ENCODE data around the gene CACNG5.

CACNG5 gene

DNA sequence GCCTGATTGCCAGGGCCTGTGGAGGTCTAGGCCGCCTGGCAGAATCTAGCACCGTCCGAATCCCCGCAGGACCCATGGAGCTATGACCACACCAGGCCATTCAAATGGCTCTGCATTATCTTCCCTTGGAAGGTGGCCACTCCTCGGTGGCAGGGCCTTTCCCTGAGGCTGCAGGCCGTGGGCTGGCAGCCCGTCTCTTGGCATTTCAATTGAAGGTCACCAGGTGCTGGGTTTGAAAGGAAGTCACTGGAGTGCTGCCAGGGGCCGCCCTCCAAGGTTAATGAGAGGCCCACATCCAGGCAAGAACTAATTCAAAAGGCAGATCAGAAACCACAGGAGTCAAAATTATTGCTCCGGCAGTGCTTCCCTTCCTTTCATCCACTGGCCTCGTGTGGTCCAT is 27.7 kb upstream of the CACNG5 start:
- Histone ChIP-seq H3K4me3 (ENCODE audit: low read length) (no peak overlapping the region), H3K9ac (ENCODE audit: low read length) (no peak overlapping the region), H3K27me3 (ENCODE audit: control insufficient read depth, insufficient read depth, low read length) (no peaks in the 10 kb centered on the region), H3K36me3 (ENCODE audit: control insufficient read depth, insufficient read depth, low read length) (no peaks in the 10 kb centered on the region), H3K4me1 (ENCODE audit: control insufficient read depth, insufficient read depth, low read length) (no peaks in the 10 kb centered on the region), H3K9me3 (ENCODE audit: control insufficient read depth, low read length) (no peaks in the 10 kb centered on the region)

DNA sequence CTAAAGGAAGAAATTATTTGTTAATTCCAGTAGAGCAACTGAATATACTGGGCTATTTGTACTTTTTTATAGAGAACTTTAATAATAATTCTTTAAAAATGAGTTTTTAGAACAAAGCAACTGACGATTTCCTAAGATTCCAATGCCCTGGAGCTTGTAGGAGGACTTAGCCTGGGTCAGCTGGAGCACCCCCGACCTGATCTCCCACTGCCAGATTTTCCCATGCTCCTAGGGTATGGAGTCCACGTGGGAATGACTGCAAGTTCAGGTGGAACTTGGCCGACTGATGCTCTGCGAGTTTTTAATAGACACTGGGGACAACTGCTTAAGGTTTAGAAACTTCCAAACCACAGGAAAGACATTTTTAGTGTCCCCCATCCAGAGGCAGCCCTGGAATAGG is 25.5 kb upstream of the CACNG5 start:
- Histone ChIP-seq H3K27me3 (ENCODE audit: control insufficient read depth, insufficient read depth, low read length) (no peaks in the 10 kb centered on the region), H3K36me3 (ENCODE audit: control insufficient read depth, insufficient read depth, low read length) (no peaks in the 10 kb centered on the region), H3K9me3 (ENCODE audit: control insufficient read depth, low read length) (no peaks in the 10 kb centered on the region)

DNA sequence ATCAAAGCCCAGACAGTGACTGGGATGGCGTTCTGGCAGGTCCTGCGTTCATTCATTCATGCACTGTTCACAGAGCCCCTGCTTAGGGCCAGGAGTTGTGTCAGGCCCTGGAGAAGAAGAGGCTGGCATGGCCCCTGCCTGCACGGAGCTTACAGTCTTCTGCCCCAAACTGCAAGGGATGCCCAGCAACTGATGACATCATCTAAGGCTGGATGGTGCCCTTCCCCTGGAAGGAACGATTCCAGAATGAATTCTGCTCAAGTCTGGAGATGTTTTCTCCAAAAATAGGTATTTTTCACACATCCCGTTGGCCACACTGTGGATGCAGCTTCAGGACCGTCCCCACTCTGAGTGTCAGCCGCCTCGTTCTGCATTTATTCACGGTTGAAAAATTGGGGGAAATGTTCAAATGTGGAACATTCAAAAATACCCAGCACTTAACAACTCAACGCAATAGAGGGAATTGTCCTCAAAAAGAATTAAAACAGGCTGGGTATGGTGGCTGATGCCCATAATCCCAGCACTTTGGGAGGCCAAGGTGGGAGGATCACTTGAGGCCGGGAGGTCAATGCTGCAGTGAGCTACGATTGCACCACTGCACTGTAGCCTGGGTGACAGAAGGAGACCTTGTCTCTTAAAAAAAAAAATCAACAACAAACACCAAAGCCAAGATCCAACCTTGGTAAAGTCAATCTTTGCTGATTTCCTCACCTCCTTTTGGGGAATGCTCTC is 23.8 kb upstream of the CACNG5 start:
- Histone ChIP-seq H3K36me3 (ENCODE audit: control insufficient read depth, insufficient read depth, low read length) (no peaks in the 10 kb centered on the region), H3K4me3 (ENCODE audit: low read length) (no peak overlapping the region), H3K27me3 (ENCODE audit: control insufficient read depth, insufficient read depth, low read length) (no peaks in the 10 kb centered on the region), H3K4me1 (ENCODE audit: control insufficient read depth, insufficient read depth, low read length) (no peaks in the 10 kb centered on the region), H3K9ac (ENCODE audit: low read length) (no peak overlapping the region), H3K9me3 (ENCODE audit: control insufficient read depth, low read length) (no peaks in the 10 kb centered on the region)

More for the DNA sequence above, 25.5 kb upstream of the CACNG5 start:
- Histone ChIP-seq H3K4me1 (ENCODE audit: control insufficient read depth, insufficient read depth, low read length) (no peaks in the 10 kb centered on the region), H3K4me3 (ENCODE audit: low read length) (no peak overlapping the region), H3K9ac (ENCODE audit: low read length) (no peak overlapping the region)

DNA sequence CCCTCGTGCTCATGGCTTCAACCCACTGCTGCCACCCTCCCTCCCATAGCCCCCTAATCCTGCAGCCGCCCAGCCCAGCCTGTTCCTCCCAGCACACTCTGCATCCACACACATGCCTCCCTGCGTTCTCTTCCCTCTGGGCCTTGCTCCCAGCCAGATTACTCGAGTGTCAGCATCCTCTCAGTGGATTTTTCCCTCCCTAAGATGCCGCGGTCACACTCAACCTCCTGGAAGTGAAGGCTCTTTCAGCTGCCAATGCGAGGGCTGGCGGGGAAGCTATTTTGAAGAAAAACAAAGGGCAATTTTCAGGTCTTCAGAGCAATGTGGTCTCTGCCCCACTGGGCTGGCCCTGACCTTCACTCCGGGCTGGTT is 23.2 kb upstream of the CACNG5 start:
- Histone ChIP-seq H3K36me3 (ENCODE audit: control insufficient read depth, insufficient read depth, low read length) (no peaks in the 10 kb centered on the region), H3K4me1 (ENCODE audit: control insufficient read depth, insufficient read depth, low read length) (no peaks in the 10 kb centered on the region), H3K9me3 (ENCODE audit: control insufficient read depth, low read length) (no peaks in the 10 kb centered on the region), H3K9ac (ENCODE audit: low read length) (no peak overlapping the region), H3K27me3 (ENCODE audit: control insufficient read depth, insufficient read depth, low read length) (no peaks in the 10 kb centered on the region), H3K4me3 (ENCODE audit: low read length) (no peak overlapping the region)

DNA sequence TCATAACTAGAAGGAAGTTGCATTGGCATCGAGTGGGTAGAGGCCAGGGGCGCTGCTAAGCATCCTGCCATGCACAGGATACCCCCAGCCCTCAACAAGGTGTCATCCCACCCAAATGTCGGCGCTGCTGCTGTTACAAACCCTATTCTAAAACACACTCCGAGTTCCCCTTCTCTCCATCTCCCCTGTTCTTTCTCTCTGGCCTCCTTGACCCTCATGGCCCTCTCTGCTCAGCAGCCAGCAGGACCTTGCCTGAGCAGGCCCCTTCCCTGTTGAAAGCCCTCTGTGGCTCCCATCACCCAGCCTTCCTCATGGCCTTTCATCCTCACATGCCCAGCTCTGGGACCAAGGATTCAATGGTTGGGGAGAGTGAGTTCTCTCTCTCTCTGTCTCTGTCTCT is 22.3 kb upstream of the CACNG5 start:
- Histone ChIP-seq H3K36me3 (ENCODE audit: control insufficient read depth, insufficient read depth, low read length) (no peaks in the 10 kb centered on the region), H3K4me1 (ENCODE audit: control insufficient read depth, insufficient read depth, low read length) (no peaks in the 10 kb centered on the region), H3K9me3 (ENCODE audit: control insufficient read depth, low read length) (no peaks in the 10 kb centered on the region), H3K9ac (ENCODE audit: low read length) (no peak overlapping the region), H3K27me3 (ENCODE audit: control insufficient read depth, insufficient read depth, low read length) (no peaks in the 10 kb centered on the region), H3K4me3 (ENCODE audit: low read length) (no peak overlapping the region)

DNA sequence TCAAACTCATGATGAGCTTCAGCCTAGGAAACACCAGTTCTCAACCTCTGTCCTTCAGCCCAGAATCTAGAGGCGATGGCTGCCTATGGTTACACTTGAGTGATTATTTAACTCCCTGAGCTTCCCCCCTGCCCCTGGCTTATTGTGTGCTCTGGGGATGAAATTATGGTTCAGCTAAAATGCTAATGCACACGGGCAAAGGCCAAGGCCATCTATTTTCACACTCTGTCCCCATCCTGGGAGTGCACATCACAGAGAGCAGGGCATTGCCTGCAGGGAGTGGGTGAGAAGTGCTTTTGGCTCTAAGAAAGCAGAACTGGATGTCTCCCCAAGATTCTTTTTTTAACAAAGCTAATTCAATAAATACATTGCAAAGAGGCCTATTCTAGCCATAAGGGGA is 21.6 kb upstream of the CACNG5 start:
- Histone ChIP-seq H3K9me3 (ENCODE audit: control insufficient read depth, low read length) (no peaks in the 10 kb centered on the region), H3K27me3 (ENCODE audit: control insufficient read depth, insufficient read depth, low read length) (no peaks in the 10 kb centered on the region), H3K4me3 (ENCODE audit: low read length) (no peak overlapping the region), H3K4me1 (ENCODE audit: control insufficient read depth, insufficient read depth, low read length) (no peaks in the 10 kb centered on the region), H3K36me3 (ENCODE audit: control insufficient read depth, insufficient read depth, low read length) (no peaks in the 10 kb centered on the region), H3K9ac (ENCODE audit: low read length) (no peak overlapping the region)

DNA sequence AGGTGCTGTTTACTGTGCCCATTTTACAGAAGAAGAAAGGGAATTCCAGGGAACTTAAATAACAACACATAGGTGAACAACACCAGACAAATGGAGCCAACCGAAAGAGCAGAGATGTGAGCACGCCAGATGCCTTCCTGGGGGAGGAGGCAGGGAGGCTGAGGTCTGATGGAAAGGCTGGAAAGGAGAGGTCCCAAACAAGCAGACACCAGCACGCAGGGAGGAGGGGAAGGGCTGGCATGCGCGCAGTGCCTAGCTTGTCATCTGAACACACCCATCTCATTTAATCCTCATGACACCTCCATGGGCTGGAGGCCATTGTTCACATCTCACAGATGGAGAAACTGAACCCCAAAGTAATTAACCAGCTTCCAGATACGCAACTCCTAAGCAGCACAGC is 20.9 kb upstream of the CACNG5 start:
- Histone ChIP-seq H3K9me3 (ENCODE audit: control insufficient read depth, low read length) (no peaks in the 10 kb centered on the region), H3K4me3 (ENCODE audit: low read length) (no peak overlapping the region), H3K27me3 (ENCODE audit: control insufficient read depth, insufficient read depth, low read length) (no peaks in the 10 kb centered on the region), H3K4me1 (ENCODE audit: control insufficient read depth, insufficient read depth, low read length) (no peaks in the 10 kb centered on the region), H3K36me3 (ENCODE audit: control insufficient read depth, insufficient read depth, low read length) (no peaks in the 10 kb centered on the region), H3K9ac (ENCODE audit: low read length) (no peak overlapping the region)

DNA sequence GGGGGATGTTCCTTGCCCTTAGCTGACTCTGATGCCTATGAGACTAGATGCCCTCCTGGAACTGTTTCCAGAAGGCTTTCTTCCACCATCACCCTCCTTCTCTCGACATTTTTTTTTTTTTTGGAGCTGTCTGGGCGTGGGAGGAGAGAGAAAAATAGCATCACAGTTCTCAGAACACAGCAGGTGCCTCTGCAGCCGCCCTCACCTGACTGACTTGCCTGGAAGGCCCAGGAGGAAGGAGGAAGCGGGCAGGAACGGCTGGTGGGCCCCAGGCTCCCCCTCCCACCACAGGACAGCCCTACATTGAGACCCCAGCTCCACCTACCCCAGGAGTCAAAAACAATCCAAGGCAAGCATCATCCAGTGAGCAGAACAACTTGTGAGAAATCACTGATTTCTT is 20.3 kb upstream of the CACNG5 start:
- no peaks in the 10 kb centered on the region for H3K36me3 ChIP-seq (ENCODE audit: control insufficient read depth, insufficient read depth, low read length)
- no peak overlapping the region for H3K4me3 ChIP-seq (ENCODE audit: low read length)
- H3K4me1 ChIP-seq (ENCODE audit: control insufficient read depth, insufficient read depth, low read length), result no peaks in the 10 kb centered on the region
- H3K9me3 ChIP-seq (ENCODE audit: control insufficient read depth, low read length), result no peaks in the 10 kb centered on the region
- no peak overlapping the region for H3K9ac ChIP-seq (ENCODE audit: low read length)
- H3K27me3 ChIP-seq (ENCODE audit: control insufficient read depth, insufficient read depth, low read length), result no peaks in the 10 kb centered on the region

DNA sequence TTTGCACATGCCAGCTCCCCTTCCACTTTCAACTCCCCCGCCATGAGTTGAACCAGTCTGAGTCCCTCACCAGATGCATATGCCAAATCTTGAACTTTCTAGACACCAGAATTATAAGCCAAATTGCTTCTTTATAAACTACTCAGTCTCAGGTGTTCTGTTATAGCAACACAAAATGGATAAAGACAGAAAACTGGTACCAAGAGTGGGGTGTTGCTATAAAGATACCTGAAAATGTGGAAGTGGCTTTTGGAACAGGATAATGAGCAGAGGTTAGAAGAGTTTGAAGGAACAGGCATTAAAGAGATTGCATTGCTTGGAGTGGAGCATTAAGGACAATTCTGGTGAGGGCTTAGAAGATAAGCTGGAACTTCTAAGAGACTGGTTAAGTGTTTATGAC is 17.2 kb upstream of the CACNG5 start:
- H3K4me1 ChIP-seq (ENCODE audit: control insufficient read depth, insufficient read depth, low read length), result no peaks in the 10 kb centered on the region
- H3K4me3 ChIP-seq (ENCODE audit: low read length), result no peak overlapping the region
- no peaks in the 10 kb centered on the region for H3K27me3 ChIP-seq (ENCODE audit: control insufficient read depth, insufficient read depth, low read length)
- H3K9ac ChIP-seq (ENCODE audit: low read length), result no peak overlapping the region
- H3K36me3 ChIP-seq (ENCODE audit: control insufficient read depth, insufficient read depth, low read length), result no peaks in the 10 kb centered on the region
- no peaks in the 10 kb centered on the region for H3K9me3 ChIP-seq (ENCODE audit: control insufficient read depth, low read length)

DNA sequence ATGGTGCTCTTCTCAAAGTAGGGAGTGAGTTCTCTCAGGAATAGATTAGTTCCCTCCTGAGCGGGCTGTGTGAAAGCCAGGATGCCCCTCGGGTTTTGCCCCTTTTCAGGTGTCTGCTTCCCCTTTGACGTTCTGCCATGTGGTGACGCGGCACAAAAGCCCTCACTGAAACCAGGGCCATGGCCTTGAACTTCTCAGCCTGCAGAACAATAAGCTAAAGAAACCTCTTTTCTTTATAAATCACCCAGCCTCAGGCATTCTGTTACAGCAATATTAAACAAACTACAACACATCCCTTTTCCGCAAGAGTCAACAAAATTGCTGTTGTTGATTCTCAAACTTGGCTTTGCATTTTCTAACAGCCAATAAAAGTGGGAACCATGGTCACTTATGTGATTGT is 15.5 kb upstream of the CACNG5 start:
- no peak overlapping the region for H3K9ac ChIP-seq (ENCODE audit: low read length)
- no peaks in the 10 kb centered on the region for H3K36me3 ChIP-seq (ENCODE audit: control insufficient read depth, insufficient read depth, low read length)
- H3K4me3 ChIP-seq (ENCODE audit: low read length), result no peak overlapping the region
- no peaks in the 10 kb centered on the region for H3K9me3 ChIP-seq (ENCODE audit: control insufficient read depth, low read length)
- no peaks in the 10 kb centered on the region for H3K4me1 ChIP-seq (ENCODE audit: control insufficient read depth, insufficient read depth, low read length)
- no peaks in the 10 kb centered on the region for H3K27me3 ChIP-seq (ENCODE audit: control insufficient read depth, insufficient read depth, low read length)

DNA sequence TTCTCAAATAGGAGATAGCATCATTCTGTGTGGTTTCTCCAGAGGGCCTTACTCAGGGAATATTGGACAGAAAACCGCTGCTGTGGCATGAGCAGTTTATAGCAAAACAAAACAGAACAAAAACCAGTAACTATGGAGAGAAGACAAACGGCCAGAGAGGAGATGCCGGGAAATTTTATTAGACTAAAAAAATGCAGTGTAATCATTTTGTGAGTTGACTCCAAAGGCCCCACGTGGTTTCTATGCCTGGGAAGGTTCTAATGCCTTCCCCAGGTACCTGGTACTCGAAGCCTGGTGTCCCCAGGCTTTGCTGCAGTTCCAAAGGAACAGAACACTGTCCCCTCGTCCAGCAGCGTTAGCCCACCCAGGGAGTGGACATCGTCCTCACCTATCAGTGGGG is 12.9 kb upstream of the CACNG5 start:
- Histone ChIP-seq H3K9me3 (ENCODE audit: control insufficient read depth, low read length) (no peaks in the 10 kb centered on the region), H3K27me3 (ENCODE audit: control insufficient read depth, insufficient read depth, low read length) (no peaks in the 10 kb centered on the region), H3K4me3 (ENCODE audit: low read length) (no peak overlapping the region), H3K36me3 (ENCODE audit: control insufficient read depth, insufficient read depth, low read length) (no peaks in the 10 kb centered on the region), H3K9ac (ENCODE audit: low read length) (no peak overlapping the region), H3K4me1 (ENCODE audit: control insufficient read depth, insufficient read depth, low read length) (no peaks in the 10 kb centered on the region)

DNA sequence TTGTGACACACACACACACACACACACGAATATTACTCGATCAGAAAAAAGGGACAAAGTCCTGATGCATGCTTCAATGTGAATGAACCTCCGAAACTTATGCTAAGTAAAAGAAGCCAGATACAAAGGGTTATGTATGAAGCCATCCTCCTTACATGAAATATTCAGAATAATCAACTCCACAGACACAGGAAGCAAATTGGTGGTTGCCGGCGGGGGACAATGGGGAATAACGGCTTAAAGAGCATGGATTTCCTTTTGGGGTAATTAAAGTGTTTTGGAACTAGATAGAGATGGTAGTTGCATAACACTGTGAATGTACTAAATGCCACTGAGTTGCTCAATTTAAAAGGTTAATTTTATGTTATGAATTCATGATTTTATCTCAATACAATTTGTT is 8.1 kb upstream of the CACNG5 start:
- H3K4me1 ChIP-seq (ENCODE audit: control insufficient read depth, insufficient read depth, low read length), result peaks cover 6% of the 10 kb centered on the region
- no peak overlapping the region for H3K4me3 ChIP-seq (ENCODE audit: low read length)
- H3K9me3 ChIP-seq (ENCODE audit: control insufficient read depth, low read length), result no peaks in the 10 kb centered on the region
- H3K36me3 ChIP-seq (ENCODE audit: control insufficient read depth, insufficient read depth, low read length), result no peaks in the 10 kb centered on the region
- no peak overlapping the region for H3K9ac ChIP-seq (ENCODE audit: low read length)
- peaks cover 15% of the 10 kb centered on the region for H3K27me3 ChIP-seq (ENCODE audit: control insufficient read depth, insufficient read depth, low read length)

DNA sequence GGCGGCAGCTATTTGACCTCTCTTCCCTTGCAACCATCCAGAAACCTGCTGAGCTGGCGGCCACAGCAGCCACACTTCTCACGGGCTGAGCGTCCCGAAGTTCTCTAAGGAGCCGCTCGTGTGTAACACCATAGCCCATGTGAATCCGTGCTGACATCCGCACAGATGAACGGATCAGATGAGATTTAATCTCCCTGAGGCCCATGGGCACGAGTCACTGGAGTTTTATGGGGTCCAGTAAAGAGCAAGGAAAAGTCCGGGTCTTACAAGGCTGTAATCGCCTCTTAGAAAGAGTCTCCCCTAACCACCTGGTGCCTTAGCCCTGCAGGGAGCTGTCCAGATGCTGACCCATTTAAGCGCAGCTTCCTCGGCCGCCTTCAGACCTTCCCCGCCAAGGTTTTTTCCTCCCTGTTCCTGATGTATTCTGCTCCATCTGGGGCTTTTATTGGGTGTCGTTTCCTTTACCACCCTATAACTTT is 5.5 kb upstream of the CACNG5 start:
- no peaks in the 10 kb centered on the region for H3K9me3 ChIP-seq (ENCODE audit: control insufficient read depth, low read length)
- H3K27me3 ChIP-seq (ENCODE audit: control insufficient read depth, insufficient read depth, low read length), result peaks cover 31% of the 10 kb centered on the region
- peaks cover 6% of the 10 kb centered on the region for H3K4me1 ChIP-seq (ENCODE audit: control insufficient read depth, insufficient read depth, low read length)
- no peaks in the 10 kb centered on the region for H3K36me3 ChIP-seq (ENCODE audit: control insufficient read depth, insufficient read depth, low read length)
- H3K4me3 ChIP-seq (ENCODE audit: low read length), result no peak overlapping the region
- H3K9ac ChIP-seq (ENCODE audit: low read length), result no peak overlapping the region
